OCI-LY7 (cell line): ENCODE data around the gene COG2.

Experiments
- EZH2phosphoT487 ChIP-seq: fragments of 200-600 bp; sonication (generic); IDR thresholded peaks from 2 replicates; pipeline ENCODE4 v1.6.1; 2018; ENCODE audit warnings: low read depth, borderline replicate concordance, mild to moderate bottlenecking, mixed run types, antibody characterized with exemption, low read length, moderate library complexity, mixed read lengths
- TF ChIP-seq, protein P1 (sequence below): fragments of 200-600 bp; sonication (generic); conservative IDR thresholded peaks from 2 replicates; pipeline ENCODE4 v1.5.1; 2014; ENCODE audit warnings: mild to moderate bottlenecking, antibody characterized with exemption, low read length, moderate library complexity, mixed read lengths

GRCh38 chr1:230735447-230735846 is 93.2 kb downstream of the COG2 start:
- TF ChIP-seq, protein P1, sequence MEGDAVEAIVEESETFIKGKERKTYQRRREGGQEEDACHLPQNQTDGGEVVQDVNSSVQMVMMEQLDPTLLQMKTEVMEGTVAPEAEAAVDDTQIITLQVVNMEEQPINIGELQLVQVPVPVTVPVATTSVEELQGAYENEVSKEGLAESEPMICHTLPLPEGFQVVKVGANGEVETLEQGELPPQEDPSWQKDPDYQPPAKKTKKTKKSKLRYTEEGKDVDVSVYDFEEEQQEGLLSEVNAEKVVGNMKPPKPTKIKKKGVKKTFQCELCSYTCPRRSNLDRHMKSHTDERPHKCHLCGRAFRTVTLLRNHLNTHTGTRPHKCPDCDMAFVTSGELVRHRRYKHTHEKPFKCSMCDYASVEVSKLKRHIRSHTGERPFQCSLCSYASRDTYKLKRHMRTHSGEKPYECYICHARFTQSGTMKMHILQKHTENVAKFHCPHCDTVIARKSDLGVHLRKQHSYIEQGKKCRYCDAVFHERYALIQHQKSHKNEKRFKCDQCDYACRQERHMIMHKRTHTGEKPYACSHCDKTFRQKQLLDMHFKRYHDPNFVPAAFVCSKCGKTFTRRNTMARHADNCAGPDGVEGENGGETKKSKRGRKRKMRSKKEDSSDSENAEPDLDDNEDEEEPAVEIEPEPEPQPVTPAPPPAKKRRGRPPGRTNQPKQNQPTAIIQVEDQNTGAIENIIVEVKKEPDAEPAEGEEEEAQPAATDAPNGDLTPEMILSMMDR = no peak
- no peak for TF ChIP-seq EZH2phosphoT487
